ENCODE data around the gene MMS19. TPM values are rescaled to one million over a fixed set of nuclear protein-coding genes. Genes with fewer than 3 reads are reported as not detected.

MMS19 gene
- total RNA-seq, 1 donor from 2014 or later, result 108 TPM

DNA sequence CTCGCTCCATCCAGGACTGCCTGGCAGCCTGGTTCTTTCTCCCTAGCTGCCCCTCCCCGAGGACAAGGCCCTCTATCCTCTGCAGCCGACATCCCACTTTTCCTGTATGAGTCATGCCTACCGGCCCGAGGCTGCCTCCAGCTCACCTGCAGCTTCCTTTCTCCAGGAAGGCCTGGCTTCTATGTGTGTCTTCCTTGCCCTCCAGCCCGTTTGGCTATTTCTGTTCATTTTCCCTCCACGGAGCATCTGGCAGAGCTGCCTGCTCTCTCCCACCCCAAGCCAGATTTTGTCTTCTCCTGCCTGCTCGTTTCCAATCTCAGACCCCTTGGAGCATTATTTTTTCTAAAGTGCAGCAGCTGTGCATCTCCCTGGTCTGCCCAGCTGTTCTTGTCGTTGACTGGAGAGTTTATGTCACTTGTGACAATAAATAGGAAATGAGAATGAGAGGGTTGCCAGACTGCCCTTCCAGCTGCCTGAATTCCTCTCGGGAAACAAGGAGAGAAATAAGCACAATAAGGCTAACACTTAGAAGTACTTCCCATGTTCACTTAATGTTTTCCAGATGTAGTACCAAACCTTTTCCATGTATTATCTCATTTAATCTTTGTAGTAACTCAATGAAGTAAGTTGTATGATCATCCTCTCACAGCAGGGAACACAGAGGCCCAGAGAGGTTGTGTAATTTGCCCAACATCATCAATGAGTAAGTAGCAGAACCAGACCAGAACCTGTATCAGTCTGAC, 20.2 kb upstream of the MMS19 start:
- TF ChIP-seq CTCF (conservative IDR thresholded peaks at IDR 0.05; ENCODE audit: low read depth, low read length), result no peak
- no peak overlapping the region for H3K4me3 ChIP-seq (ENCODE audit: low read depth, low read length)
- no peak for DNase-seq (ENCODE audit: low read depth)

DNA sequence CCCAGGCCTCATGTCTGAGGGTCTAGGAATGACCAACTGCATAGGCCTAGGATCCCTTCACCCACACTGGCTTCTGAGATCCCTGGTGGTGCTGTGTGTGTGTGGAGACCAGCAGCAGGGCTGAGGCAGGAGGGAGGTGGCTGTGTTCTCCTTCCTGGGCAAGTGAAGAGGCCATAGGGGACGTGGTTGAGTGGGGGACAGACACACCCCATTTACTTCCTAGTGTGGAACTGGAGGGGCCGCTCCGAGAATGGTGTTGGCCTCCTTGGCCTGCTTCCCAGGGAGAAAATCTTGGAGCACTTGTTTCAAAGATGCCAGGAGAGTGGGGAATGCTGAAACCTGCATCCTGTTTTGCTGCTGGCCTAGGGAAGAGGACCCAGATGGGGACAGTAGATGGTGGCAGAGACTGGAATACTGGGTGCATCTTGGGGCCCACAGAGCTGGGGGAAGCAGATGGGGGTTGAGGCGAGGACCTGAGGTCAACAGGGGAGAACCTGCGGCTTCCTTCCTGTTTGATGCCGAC, 19.6 kb upstream of the MMS19 start:
- H3K4me3 ChIP-seq (ENCODE audit: low read depth, low read length), result no peak overlapping the region
- DNase-seq (ENCODE audit: low read depth), result no peak
- TF ChIP-seq CTCF (conservative IDR thresholded peaks at IDR 0.05; ENCODE audit: low read depth, low read length), result no peak

GRCh38 chr10:97517096-97517750, 19.0 kb upstream of the MMS19 start:
- TF ChIP-seq CTCF (conservative IDR thresholded peaks at IDR 0.05; ENCODE audit: low read depth, low read length), result no peak
- H3K4me3 ChIP-seq (ENCODE audit: low read depth, low read length), result no peak overlapping the region
- DNase-seq (ENCODE audit: low read depth), result no peak

DNA sequence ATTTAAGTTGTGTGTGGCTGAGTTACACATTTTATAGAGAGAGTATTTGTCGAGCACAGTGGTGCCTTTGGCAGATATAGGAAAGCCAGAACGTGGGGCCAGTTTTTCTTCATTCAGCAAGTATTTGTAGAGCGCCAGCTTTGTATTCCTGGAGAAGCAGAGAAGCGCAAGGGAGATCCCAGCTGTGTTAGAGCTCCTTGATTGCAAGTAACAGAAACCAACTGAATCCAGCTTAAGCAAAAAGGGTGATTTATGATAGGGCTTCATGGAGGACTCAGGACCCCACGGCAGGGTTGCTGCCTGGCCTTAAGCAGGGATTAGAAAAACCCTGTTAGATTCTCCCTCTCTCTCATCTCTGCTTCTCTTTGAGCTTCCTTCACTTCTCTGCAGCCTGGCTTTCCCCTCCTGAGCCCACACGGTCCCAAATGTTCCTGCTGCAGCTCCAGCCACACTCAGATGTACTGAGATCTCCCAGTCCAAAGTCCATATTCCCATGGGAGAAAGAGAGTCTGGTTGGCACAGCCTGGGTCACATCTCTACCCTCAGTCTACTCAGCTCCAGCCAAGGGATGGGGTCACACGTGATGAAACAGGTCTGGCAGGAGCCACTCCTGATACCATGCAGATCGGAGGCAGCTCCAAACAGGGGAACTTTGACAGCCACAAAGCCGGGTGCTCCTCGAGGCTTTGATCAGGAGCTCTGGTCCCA, 17.2 kb upstream of the MMS19 start:
- no peak for DNase-seq (ENCODE audit: low read depth)
- TF ChIP-seq CTCF (conservative IDR thresholded peaks at IDR 0.05; ENCODE audit: low read depth, low read length), result no peak
- H3K4me3 ChIP-seq (ENCODE audit: low read depth, low read length), result no peak overlapping the region

- H3K4me3 ChIP-seq (ENCODE audit: low read depth, low read length), result no peak overlapping the region
- no peak for TF ChIP-seq CTCF (conservative IDR thresholded peaks at IDR 0.05; ENCODE audit: low read depth, low read length)
- DNase-seq (ENCODE audit: low read depth), result no peak
Measured at GRCh38 chr10:97514344-97514743, 16.1 kb upstream of the MMS19 start.

DNA sequence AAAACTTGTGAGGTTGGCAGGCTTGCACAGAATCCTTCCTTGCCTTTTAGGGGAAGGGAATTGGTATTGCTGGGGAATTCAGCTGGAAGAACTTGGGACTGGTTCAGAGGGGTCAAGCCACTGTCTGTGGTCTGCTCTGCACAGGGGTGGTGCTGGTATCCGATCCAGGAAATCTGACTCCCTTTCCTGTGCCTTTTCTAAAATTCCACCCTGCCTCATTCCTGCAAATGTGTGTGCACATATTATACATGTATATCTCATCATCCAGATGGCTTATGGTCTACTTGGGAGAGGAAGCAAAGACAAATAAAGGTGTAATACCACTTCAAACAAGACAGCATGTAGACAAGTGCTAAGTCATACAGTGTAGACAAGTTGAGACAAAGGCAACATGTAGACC, 14.8 kb upstream of the MMS19 start:
- TF ChIP-seq CTCF (conservative IDR thresholded peaks at IDR 0.05; ENCODE audit: low read depth, low read length), result no peak
- H3K4me3 ChIP-seq (ENCODE audit: low read depth, low read length), result no peak overlapping the region
- no peak for DNase-seq (ENCODE audit: low read depth)
